HepG2 (cell line): Measurements from ENCODE around the gene REEP2. TPM values are rescaled to one million over a fixed set of nuclear protein-coding genes. Genes with fewer than 3 reads are reported as not detected.

Source experiments
- BHLHE40 ChIP-seq: IDR thresholded peaks from 2 replicates; pipeline ENCODE4 v1.6.1; 2011; ENCODE audit warnings: low read length, improper control_type of control experiment
- CENPX ChIP-seq: sonication (generic); formaldehyde crosslinking; IDR thresholded peaks from 2 replicates; pipeline ENCODE4 v1.9.0; 2021; ENCODE audit warnings: mild to moderate bottlenecking, missing genetic modification reagents, moderate library complexity
- ELF1 ChIP-seq: sonication (generic); formaldehyde crosslinking; IDR thresholded peaks from 2 replicates; pipeline ENCODE4 v1.4.0; 2020; ENCODE audit warnings: missing genetic modification reagents
- ELF4 ChIP-seq: sonication (generic); formaldehyde crosslinking; IDR thresholded peaks from 2 replicates; pipeline ENCODE4 v1.5.0; 2020; ENCODE audit warnings: missing genetic modification reagents, mild to moderate bottlenecking, moderate library complexity, borderline replicate concordance
- NFAT5 ChIP-seq: sonication (generic); formaldehyde crosslinking; IDR thresholded peaks from 2 replicates; pipeline ENCODE4 v1.4.0; 2020; ENCODE audit warnings: missing genetic modification reagents
- REST ChIP-seq, 2 experiments: IDR thresholded peaks; 2 replicates each; pipeline ENCODE4 v1.6.1; 2011 to 2012; ENCODE audit warnings: low read length in 2 of 2, borderline replicate concordance in 1 of 2, low read depth in 1 of 2, mild to moderate bottlenecking in 1 of 2, moderate library complexity in 1 of 2
- TBX2 ChIP-seq: sonication (generic); formaldehyde crosslinking; IDR thresholded peaks from 2 replicates; pipeline ENCODE4 v1.5.0; 2020; ENCODE audit warnings: missing genetic modification reagents, mild to moderate bottlenecking, borderline replicate concordance
- ZIK1 ChIP-seq: sonication (generic); formaldehyde crosslinking; IDR thresholded peaks from 2 replicates; pipeline ENCODE4 v1.5.0; 2020; ENCODE audit warnings: mild to moderate bottlenecking, low read depth, missing genetic modification reagents, borderline replicate concordance
- ZNF564 ChIP-seq: sonication (generic); formaldehyde crosslinking; IDR thresholded peaks from 2 replicates; pipeline ENCODE4 v1.8.1; 2023; ENCODE audit warnings: mild to moderate bottlenecking, missing genetic modification reagents
- ZNF773 ChIP-seq: sonication (generic); formaldehyde crosslinking; IDR thresholded peaks from 2 replicates; pipeline ENCODE4 v1.4.0; 2020; ENCODE audit warnings: missing genetic modification reagents, borderline replicate concordance
- ZNF776 ChIP-seq: sonication (generic); formaldehyde crosslinking; IDR thresholded peaks from 2 replicates; pipeline ENCODE4 v1.4.0; 2020; ENCODE audit warnings: mild to moderate bottlenecking, missing genetic modification reagents
- polyA plus RNA-seq, 8 experiments: library from polyadenylated mRNA; depleted of rRNA in 3 of 8; stranded (reverse) in 7 of 8; unstranded in 1 of 8; fragments of >200 nt; fragmentation: Illumina TruSeq in 4 of 8; extraction: Trizol in 4 of 8; gene quantifications; 2 replicates each; pipeline versions ENCODE4 v1.2.1 to v1.2.3, GENCODE V29; 2011 to 2016; ENCODE audit warnings: low read depth in 4 of 8, missing spikeins in 1 of 8, mixed read lengths in 1 of 8; ENCODE audit not compliant: insufficient read depth in 1 of 8
- total RNA-seq, 5 experiments: library from RNA; depleted of rRNA; stranded (reverse); fragments of >200 nt; fragmentation: Illumina TruSeq; extraction: Trizol; gene quantifications; 2 replicates each; pipeline ENCODE4 v1.2.3, GENCODE V29; 2016; ENCODE audit warnings: low read depth in 1 of 5
- TF ChIP-seq, protein P1 (sequence below): sonication (generic); formaldehyde crosslinking; IDR thresholded peaks from 2 replicates; pipeline ENCODE4 v1.4.0; 2020; ENCODE audit warnings: mild to moderate bottlenecking, missing genetic modification reagents
- TF ChIP-seq, protein P2 (sequence below): sonication (generic); formaldehyde crosslinking; IDR thresholded peaks from 2 replicates; pipeline ENCODE4 v1.4.0; 2020; ENCODE audit warnings: missing genetic modification reagents
- TF ChIP-seq, protein P3 (sequence below): sonication (generic); formaldehyde crosslinking; conservative IDR thresholded peaks from 2 replicates; pipeline ENCODE4 v1.4.0; 2020; ENCODE audit warnings: mild to moderate bottlenecking, missing genetic modification reagents, moderate library complexity

REEP2 gene
- total and polyA plus RNA-seq, 2 of the 13 experiments (the other 11 are each of a cell fraction or from before 2014, with no cell fraction given), result 5.3 to 7.8 TPM

DNA sequence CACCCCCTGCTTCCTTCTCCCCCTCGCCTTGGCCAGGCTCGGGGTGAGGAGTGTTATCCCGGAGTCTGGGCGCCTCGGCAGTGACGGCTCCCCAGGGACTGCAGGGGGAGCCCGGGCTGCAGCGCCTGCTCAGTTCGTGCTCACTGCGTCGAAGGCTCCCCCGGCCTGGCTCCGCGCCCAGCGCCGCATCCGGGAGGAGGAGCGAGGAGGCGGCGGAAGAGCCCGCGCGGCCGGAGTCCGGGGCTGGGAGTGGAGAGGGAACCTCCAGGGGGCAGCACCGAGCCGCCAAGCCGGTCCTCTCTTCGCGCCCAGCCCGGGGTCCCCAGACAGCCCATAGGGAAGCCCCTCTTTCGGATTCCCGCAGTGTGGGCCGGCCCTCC is 25.1 kb downstream of the REEP2 start (continued):
- TF ChIP-seq NFAT5 (CRISPR knock-in tag), result no peak
- TF ChIP-seq REST (IDR thresholded peaks at IDR 0.05; ENCODE audit: borderline replicate concordance in 1 of 2, low read depth in 1 of 2, low read length in 2 of 2), result no peak; a peak in 1 of 4 replicates
- TF ChIP-seq ZIK1, result peak; percentile 45; the same call in 1 of the 2 replicates
- TF ChIP-seq BHLHE40, result no peak
- no peak; the same call in none of the 2 replicates for TF ChIP-seq ELF4
- no peak for TF ChIP-seq ZNF773
- TF ChIP-seq, protein P1, sequence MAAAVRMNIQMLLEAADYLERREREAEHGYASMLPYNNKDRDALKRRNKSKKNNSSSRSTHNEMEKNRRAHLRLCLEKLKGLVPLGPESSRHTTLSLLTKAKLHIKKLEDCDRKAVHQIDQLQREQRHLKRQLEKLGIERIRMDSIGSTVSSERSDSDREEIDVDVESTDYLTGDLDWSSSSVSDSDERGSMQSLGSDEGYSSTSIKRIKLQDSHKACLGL (CRISPR knock-in tag), result 0 out of 2 replicates have a peak, but pooled peaks have one; percentile 44
- TF ChIP-seq CENPX, result no peak
- TF ChIP-seq, protein P2, sequence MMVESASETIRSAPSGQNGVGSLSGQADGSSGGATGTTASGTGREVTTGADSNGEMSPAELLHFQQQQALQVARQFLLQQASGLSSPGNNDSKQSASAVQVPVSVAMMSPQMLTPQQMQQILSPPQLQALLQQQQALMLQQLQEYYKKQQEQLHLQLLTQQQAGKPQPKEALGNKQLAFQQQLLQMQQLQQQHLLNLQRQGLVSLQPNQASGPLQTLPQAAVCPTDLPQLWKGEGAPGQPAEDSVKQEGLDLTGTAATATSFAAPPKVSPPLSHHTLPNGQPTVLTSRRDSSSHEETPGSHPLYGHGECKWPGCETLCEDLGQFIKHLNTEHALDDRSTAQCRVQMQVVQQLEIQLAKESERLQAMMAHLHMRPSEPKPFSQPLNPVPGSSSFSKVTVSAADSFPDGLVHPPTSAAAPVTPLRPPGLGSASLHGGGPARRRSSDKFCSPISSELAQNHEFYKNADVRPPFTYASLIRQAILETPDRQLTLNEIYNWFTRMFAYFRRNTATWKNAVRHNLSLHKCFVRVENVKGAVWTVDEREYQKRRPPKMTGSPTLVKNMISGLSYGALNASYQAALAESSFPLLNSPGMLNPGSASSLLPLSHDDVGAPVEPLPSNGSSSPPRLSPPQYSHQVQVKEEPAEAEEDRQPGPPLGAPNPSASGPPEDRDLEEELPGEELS (CRISPR knock-in tag), result peak; percentile 37; the same call in 1 of the 2 replicates
- peak; percentile 56 for TF ChIP-seq ELF1 (CRISPR knock-in tag)
- TF ChIP-seq ZNF564 (CRISPR knock-in tag), result 0 out of 2 replicates have a peak, but pooled peaks have one; percentile 25
- TF ChIP-seq TBX2 (CRISPR knock-in tag), result no peak; the same call in none of the 2 replicates
- peak; percentile 46; the same call in 1 of the 2 replicates for TF ChIP-seq ZNF776
- TF ChIP-seq, protein P3, sequence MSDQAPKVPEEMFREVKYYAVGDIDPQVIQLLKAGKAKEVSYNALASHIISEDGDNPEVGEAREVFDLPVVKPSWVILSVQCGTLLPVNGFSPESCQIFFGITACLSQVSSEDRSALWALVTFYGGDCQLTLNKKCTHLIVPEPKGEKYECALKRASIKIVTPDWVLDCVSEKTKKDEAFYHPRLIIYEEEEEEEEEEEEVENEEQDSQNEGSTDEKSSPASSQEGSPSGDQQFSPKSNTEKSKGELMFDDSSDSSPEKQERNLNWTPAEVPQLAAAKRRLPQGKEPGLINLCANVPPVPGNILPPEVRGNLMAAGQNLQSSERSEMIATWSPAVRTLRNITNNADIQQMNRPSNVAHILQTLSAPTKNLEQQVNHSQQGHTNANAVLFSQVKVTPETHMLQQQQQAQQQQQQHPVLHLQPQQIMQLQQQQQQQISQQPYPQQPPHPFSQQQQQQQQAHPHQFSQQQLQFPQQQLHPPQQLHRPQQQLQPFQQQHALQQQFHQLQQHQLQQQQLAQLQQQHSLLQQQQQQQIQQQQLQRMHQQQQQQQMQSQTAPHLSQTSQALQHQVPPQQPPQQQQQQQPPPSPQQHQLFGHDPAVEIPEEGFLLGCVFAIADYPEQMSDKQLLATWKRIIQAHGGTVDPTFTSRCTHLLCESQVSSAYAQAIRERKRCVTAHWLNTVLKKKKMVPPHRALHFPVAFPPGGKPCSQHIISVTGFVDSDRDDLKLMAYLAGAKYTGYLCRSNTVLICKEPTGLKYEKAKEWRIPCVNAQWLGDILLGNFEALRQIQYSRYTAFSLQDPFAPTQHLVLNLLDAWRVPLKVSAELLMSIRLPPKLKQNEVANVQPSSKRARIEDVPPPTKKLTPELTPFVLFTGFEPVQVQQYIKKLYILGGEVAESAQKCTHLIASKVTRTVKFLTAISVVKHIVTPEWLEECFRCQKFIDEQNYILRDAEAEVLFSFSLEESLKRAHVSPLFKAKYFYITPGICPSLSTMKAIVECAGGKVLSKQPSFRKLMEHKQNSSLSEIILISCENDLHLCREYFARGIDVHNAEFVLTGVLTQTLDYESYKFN (CRISPR knock-in tag), result no peak; the same call in 1 of the 2 replicates
